ENCODE measurements around the gene SLC30A2.
"Not testable (repeated sequence)": the region's sequence is repeated elsewhere in the genome, so short reads cannot be mapped to it uniquely, and the experiment has no call there.

SLC30A2 gene, protein sequence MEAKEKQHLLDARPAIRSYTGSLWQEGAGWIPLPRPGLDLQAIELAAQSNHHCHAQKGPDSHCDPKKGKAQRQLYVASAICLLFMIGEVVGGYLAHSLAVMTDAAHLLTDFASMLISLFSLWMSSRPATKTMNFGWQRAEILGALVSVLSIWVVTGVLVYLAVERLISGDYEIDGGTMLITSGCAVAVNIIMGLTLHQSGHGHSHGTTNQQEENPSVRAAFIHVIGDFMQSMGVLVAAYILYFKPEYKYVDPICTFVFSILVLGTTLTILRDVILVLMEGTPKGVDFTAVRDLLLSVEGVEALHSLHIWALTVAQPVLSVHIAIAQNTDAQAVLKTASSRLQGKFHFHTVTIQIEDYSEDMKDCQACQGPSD

GRCh38 chr1:26045722-26046245 is at the start of gene SLC30A2:
SLC30A2 (minus strand) TSS chr1:26046118; CDS start chr1:26045896, 222 bp downstream.
- peaks cover 65% of the 10 kb centered on the region for H3K27me3 ChIP-seq (replicated peaks)

DNA sequence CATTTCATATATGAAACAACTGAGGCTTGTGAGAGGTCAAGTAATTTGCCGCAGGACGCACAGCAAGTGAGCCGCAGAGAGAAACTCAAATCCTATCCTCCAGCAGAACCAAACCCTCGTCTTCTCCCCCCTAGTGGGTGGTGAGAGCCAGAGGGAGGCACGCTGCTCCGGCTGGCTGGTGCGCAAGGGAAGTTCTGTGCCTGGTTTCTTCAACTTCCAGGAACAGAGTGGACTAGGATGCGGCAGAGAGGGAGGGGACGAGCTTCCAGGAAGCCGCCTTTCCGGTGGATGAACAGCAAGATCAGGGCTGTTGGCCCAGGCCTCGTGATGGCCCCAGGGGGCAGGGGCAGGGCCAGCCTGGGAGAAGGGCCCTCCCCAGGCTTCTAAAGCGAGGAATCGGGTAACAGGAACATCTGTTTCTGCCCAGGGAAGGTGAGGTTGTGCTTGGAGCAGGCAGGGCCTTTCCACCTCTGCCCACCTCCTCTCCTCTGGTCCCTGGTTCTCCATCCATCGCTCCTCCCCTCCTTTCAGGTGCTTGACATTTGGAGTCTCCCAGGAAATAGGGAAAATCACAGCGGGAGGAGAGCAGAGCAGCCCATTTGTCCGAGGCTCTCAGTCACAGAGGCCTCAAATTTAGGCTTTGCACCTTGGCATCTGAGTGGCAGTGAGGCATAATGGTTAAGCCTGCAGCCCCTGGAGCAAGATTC is 48.9 kb upstream of the SLC30A2 start:
- no peak for DNase-seq
- Histone ChIP-seq H3K36me3 (replicated peaks) (no peaks in the 10 kb centered on the region), H3K27ac (no peak overlapping the region), H3K27me3 (replicated peaks) (no peaks in the 10 kb centered on the region), H3K4me3 (ENCODE audit: low read depth, low read length) (no peak overlapping the region)
- TF ChIP-seq, protein P1, sequence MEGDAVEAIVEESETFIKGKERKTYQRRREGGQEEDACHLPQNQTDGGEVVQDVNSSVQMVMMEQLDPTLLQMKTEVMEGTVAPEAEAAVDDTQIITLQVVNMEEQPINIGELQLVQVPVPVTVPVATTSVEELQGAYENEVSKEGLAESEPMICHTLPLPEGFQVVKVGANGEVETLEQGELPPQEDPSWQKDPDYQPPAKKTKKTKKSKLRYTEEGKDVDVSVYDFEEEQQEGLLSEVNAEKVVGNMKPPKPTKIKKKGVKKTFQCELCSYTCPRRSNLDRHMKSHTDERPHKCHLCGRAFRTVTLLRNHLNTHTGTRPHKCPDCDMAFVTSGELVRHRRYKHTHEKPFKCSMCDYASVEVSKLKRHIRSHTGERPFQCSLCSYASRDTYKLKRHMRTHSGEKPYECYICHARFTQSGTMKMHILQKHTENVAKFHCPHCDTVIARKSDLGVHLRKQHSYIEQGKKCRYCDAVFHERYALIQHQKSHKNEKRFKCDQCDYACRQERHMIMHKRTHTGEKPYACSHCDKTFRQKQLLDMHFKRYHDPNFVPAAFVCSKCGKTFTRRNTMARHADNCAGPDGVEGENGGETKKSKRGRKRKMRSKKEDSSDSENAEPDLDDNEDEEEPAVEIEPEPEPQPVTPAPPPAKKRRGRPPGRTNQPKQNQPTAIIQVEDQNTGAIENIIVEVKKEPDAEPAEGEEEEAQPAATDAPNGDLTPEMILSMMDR (IDR thresholded peaks at IDR 0.05; ENCODE audit: low read depth, low read length, missing control alignments), result peak; percentile 44
- in situ Hi-C loops (cut with HindIII; ENCODE audit: low pct_ligation_motif_present, low sequenced_read_pairs), result no loop called here

More at GRCh38 chr1:26045722-26046245, at the start of gene SLC30A2:
- Histone ChIP-seq H3K4me3 (ENCODE audit: low read depth, low read length) (no peak within 1 kb of the TSS), H3K27ac (no peak within 1 kb of the TSS), H3K36me3 (replicated peaks) (no peaks in the 10 kb centered on the region)
- TF ChIP-seq, protein P1 (IDR thresholded peaks at IDR 0.05; ENCODE audit: low read depth, low read length, missing control alignments), result no peak
- DNase-seq, result no peak
- in situ Hi-C loops (cut with HindIII; ENCODE audit: low pct_ligation_motif_present, low sequenced_read_pairs), result no loop called here

GRCh38 chr1:26094076-26094669 is 48.3 kb upstream of the SLC30A2 start:
- TF ChIP-seq, protein P1 (IDR thresholded peaks at IDR 0.05; ENCODE audit: low read depth, low read length, missing control alignments), result no peak
- Histone ChIP-seq H3K27me3 (replicated peaks) (no peaks in the 10 kb centered on the region), H3K36me3 (replicated peaks) (no peaks in the 10 kb centered on the region), H3K4me3 (ENCODE audit: low read depth, low read length) (no peak overlapping the region), H3K27ac (no peak overlapping the region)
- in situ Hi-C loops (cut with HindIII; ENCODE audit: low pct_ligation_motif_present, low sequenced_read_pairs), result no loop called here
- DNase-seq, result no peak

GRCh38 chr1:26093569-26093968 is 47.7 kb upstream of the SLC30A2 start:
- in situ Hi-C loops (cut with HindIII; ENCODE audit: low pct_ligation_motif_present, low sequenced_read_pairs); DNase-seq; H3K27ac ChIP-seq; H3K4me3 ChIP-seq (ENCODE audit: low read depth, low read length); H3K27me3 ChIP-seq (replicated peaks); H3K36me3 ChIP-seq (replicated peaks): not testable (repeated sequence)

DNA sequence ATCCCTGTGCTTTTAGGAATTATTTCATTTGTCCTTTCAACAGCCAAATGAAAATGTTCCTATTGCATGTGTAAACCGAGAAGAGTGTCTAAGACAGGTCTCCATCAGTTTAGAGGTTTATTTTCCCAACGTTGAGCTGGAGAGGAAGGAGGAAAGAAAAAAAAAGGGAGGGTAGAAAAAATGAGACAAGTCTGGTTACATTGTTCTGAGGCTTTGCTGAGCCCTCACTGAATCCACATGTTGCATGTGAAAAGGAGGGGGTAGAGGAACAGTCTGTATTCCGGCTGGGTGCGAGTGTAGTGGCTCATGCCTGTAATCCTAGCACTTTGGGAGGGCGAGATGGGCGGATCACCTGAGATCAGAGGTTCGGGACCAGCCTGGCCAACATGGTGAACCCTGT is 46.5 kb upstream of the SLC30A2 start:
- Histone ChIP-seq H3K27ac (no peak overlapping the region), H3K36me3 (replicated peaks) (no peaks in the 10 kb centered on the region), H3K27me3 (replicated peaks) (no peaks in the 10 kb centered on the region), H3K4me3 (ENCODE audit: low read depth, low read length) (no peak overlapping the region)
- TF ChIP-seq, protein P1 (IDR thresholded peaks at IDR 0.05; ENCODE audit: low read depth, low read length, missing control alignments), result no peak
- in situ Hi-C loops (cut with HindIII; ENCODE audit: low pct_ligation_motif_present, low sequenced_read_pairs), result no loop called here
- no peak for DNase-seq

GRCh38 chr1:26090893-26091292 is 45.0 kb upstream of the SLC30A2 start:
- Histone ChIP-seq H3K27me3 (replicated peaks) (no peaks in the 10 kb centered on the region), H3K27ac (no peak overlapping the region), H3K36me3 (replicated peaks) (no peaks in the 10 kb centered on the region), H3K4me3 (ENCODE audit: low read depth, low read length) (no peak overlapping the region)
- no peak for DNase-seq
- in situ Hi-C loops (cut with HindIII; ENCODE audit: low pct_ligation_motif_present, low sequenced_read_pairs), result no loop called here
- TF ChIP-seq, protein P1 (IDR thresholded peaks at IDR 0.05; ENCODE audit: low read depth, low read length, missing control alignments), result no peak
